Astrocyte (in vitro differentiated cells and primary cell): ENCODE results near the gene PAFAH2.

Source experiments
- EZH2 ChIP-seq: IDR thresholded peaks from 2 replicates; pipeline ENCODE4 v1.6.1; 2012; ENCODE audit warnings: mild to moderate bottlenecking, low read length, inconsistent platforms; ENCODE audit not compliant: insufficient read depth
- TF ChIP-seq, protein P1 (sequence below): IDR thresholded peaks from 2 replicates; pipeline ENCODE4 v1.5.1; 2011; ENCODE audit warnings: low read depth, mild to moderate bottlenecking, inconsistent platforms, low read length, moderate library complexity; ENCODE audit not compliant: insufficient read depth

DNA sequence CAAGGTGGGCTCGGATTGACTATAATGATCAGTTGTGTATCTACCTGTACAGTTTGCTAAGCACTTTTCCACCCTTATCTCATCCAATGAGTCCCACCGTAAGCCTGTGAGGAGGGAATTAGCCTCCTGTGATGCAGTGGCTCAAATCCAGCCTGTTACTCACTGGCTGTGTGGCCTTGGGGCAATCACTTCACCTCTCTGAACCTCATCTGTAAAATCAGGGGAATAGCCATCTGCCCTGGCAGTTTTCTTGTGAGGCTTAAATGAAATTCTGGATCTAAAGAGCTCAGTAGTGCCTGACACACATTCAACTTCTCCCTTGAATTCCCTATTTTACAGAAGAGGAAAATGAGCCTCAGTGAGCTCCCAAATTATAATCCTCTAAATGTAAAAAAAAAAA, 16.3 kb upstream of the PAFAH2 start:
- TF ChIP-seq, protein P1, sequence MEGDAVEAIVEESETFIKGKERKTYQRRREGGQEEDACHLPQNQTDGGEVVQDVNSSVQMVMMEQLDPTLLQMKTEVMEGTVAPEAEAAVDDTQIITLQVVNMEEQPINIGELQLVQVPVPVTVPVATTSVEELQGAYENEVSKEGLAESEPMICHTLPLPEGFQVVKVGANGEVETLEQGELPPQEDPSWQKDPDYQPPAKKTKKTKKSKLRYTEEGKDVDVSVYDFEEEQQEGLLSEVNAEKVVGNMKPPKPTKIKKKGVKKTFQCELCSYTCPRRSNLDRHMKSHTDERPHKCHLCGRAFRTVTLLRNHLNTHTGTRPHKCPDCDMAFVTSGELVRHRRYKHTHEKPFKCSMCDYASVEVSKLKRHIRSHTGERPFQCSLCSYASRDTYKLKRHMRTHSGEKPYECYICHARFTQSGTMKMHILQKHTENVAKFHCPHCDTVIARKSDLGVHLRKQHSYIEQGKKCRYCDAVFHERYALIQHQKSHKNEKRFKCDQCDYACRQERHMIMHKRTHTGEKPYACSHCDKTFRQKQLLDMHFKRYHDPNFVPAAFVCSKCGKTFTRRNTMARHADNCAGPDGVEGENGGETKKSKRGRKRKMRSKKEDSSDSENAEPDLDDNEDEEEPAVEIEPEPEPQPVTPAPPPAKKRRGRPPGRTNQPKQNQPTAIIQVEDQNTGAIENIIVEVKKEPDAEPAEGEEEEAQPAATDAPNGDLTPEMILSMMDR: no peak
- no peak for TF ChIP-seq EZH2
